A549 (cell line): ENCODE measurements around the gene NSUN4. TPM values are rescaled to one million over a fixed set of nuclear protein-coding genes. Genes with fewer than 3 reads are reported as not detected.
A peak's percentile ranks its signal among the peaks of the same experiment; 100 is the strongest.
"Not testable (repeated sequence)": the region's sequence is repeated elsewhere in the genome, so short reads cannot be mapped to it uniquely, and the experiment has no call there.

Experiments used
- ATAC-seq, 2 experiments: fragments of 200-7000 bp in 1 of 2; fragments of >200 bp in 1 of 2; cut with Nextera tagmentation in 1 of 2; cut with Tn5 transposase in 1 of 2; 3 replicates each; pipeline versions ENCODE4 v1.8.0 to v1.9.1; 2018 to 2020; ENCODE audit warnings: mild to moderate bottlenecking in 1 of 2, moderate library complexity in 1 of 2
- CTCF ChIA-PET: fragments of 300-600 bp; sonication (Branson Sonifier 250); formaldehyde crosslinking; extraction: SDS; loops from one replicate; lab custom pipeline; 2021; ENCODE audit warnings: antibody characterized with exemption, inconsistent platforms; lab: Yijun Ruan, JAX
- POLR2A ChIA-PET: fragments of 350-600 bp; formaldehyde crosslinking; extraction: SDS; loops from one replicate; lab custom pipeline; 2021; ENCODE audit warnings: antibody characterized with exemption, inconsistent platforms; lab: Yijun Ruan, JAX
- DNase-seq, 2 experiments: peaks; one replicate each; pipeline versions ENCODE4 v3.0.0 to v3.0.0-alpha.2; 2011 to 2016; ENCODE audit warnings: low read depth in 1 of 2, low spot score in 1 of 2
- FAIRE-seq: peaks from 2 replicates; lab custom pipeline; 2011; peaks lifted over from hg19 to GRCh38; lab: Jason Lieb, UNC
- H3K27ac ChIP-seq, 2 experiments: fragments of >200 bp; sonication (Bioruptor Twin); formaldehyde crosslinking; 3 replicates each; pipeline ENCODE4 v1.5.1; 2016 to 2017
- H3K4me1 ChIP-seq: fragments of >200 bp; sonication (Bioruptor Twin); formaldehyde crosslinking; 3 replicates; pipeline ENCODE4 v1.6.1; 2016
- H3K4me2 ChIP-seq: fragments of >200 bp; sonication (Bioruptor Twin); formaldehyde crosslinking; 3 replicates; pipeline ENCODE4 v1.6.1; 2016
- H3K4me3 ChIP-seq: fragments of >200 bp; sonication (Bioruptor Twin); formaldehyde crosslinking; 3 replicates; pipeline ENCODE4 v1.5.1; 2016
- H3K9me3 ChIP-seq: fragments of >200 bp; sonication (Bioruptor Twin); formaldehyde crosslinking; 3 replicates; pipeline ENCODE4 v1.6.1; 2016
- BHLHE40 ChIP-seq: IDR thresholded peaks from 2 replicates; pipeline ENCODE4 v1.6.1; 2012; ENCODE audit warnings: low read depth, low read length, inconsistent platforms
- CEBPB ChIP-seq, 2 experiments: fragments of >200 bp in 1 of 2; sonication (Bioruptor Twin) in 1 of 2; formaldehyde crosslinking in 1 of 2; IDR thresholded peaks; 2 replicates each; pipeline ENCODE4 v1.6.1; 2012 to 2016
- CHD2 ChIP-seq: fragments of 150-350 bp; IDR thresholded peaks from 2 replicates; pipeline ENCODE4 v1.6.1; 2014; ENCODE audit warnings: low read length; ENCODE audit not compliant: partially characterized antibody
- EHMT2 ChIP-seq: fragments of 200-600 bp; sonication (generic); IDR thresholded peaks from 2 replicates; pipeline ENCODE4 v1.6.1; 2016; ENCODE audit warnings: antibody characterized with exemption, low read depth, mild to moderate bottlenecking, moderate library complexity
- EP300 ChIP-seq, 2 experiments: fragments of >200 bp; sonication (Bioruptor Twin); formaldehyde crosslinking; IDR thresholded peaks; 2 replicates in 1 of 2; 3 replicates in 1 of 2; pipeline ENCODE4 v1.6.1; 2016 to 2017
- ESRRA ChIP-seq: fragments of 150-350 bp; IDR thresholded peaks from 2 replicates; pipeline ENCODE4 v1.6.1; 2014; ENCODE audit warnings: mild to moderate bottlenecking, low read length, borderline replicate concordance
- FOSB ChIP-seq: fragments of 250-450 bp; sonication (Bioruptor Pico); IDR thresholded peaks from 2 replicates; pipeline ENCODE4 v1.5.0; 2020; ENCODE audit warnings: mild to moderate bottlenecking, moderate library complexity
- FOSL2 ChIP-seq, 2 experiments: fragments of 450-650 bp in 1 of 2; fragments of >200 bp in 1 of 2; sonication (Bioruptor Twin) in 1 of 2; formaldehyde crosslinking; IDR thresholded peaks; 2 replicates each; pipeline versions ENCODE4 v1.5.0 to v1.6.1; 2016 to 2020; ENCODE audit warnings: mild to moderate bottlenecking in 1 of 2, moderate library complexity in 1 of 2
- FOXS1 ChIP-seq: fragments of 250-450 bp; sonication (Bioruptor Pico); IDR thresholded peaks from 2 replicates; pipeline ENCODE4 v1.5.0; 2020; ENCODE audit warnings: mild to moderate bottlenecking, moderate library complexity
- HDAC2 ChIP-seq: fragments of 200-600 bp; sonication (generic); IDR thresholded peaks from 2 replicates; pipeline ENCODE4 v1.6.1; 2016
- JUN ChIP-seq, 2 experiments: fragments of >200 bp; sonication (Bioruptor Twin); formaldehyde crosslinking; IDR thresholded peaks; 2 replicates in 1 of 2; 3 replicates in 1 of 2; pipeline ENCODE4 v1.6.1; 2016 to 2017
- KDM1A ChIP-seq: fragments of 200-600 bp; sonication (generic); IDR thresholded peaks from 2 replicates; pipeline ENCODE4 v1.6.1; 2016; ENCODE audit warnings: low read depth, mild to moderate bottlenecking
- POLR2A ChIP-seq: IDR thresholded peaks from 2 replicates; pipeline ENCODE4 v1.6.1; 2012; ENCODE audit warnings: mild to moderate bottlenecking, low read length
- RFX5 ChIP-seq: fragments of 450-650 bp; IDR thresholded peaks from 2 replicates; pipeline ENCODE4 v1.7.1; 2014; ENCODE audit warnings: antibody characterized with exemption, mild to moderate bottlenecking, moderate library complexity
- RNF2 ChIP-seq: fragments of 200-600 bp; sonication (generic); IDR thresholded peaks from 2 replicates; pipeline ENCODE4 v1.6.1; 2016; ENCODE audit warnings: low read depth, mild to moderate bottlenecking, antibody characterized with exemption, moderate library complexity, borderline replicate concordance
- WGBS: methylation state at CpG from one replicate; pipeline ENCODE4 v1.1.6; 2017; ENCODE audit errors: missing lambda C conversion rate; 5-methylcytosine and 5-hydroxymethylcytosine counted together
- polyA plus RNA-seq, 4 experiments: library from polyadenylated mRNA; depleted of rRNA in 3 of 4; stranded (reverse); fragments of >200 nt; fragmentation: RNase III in 1 of 4; extraction: RNeasy Plus Mini Kit Qiagen cat#74134 plus additional on column Dnase treatment in 1 of 4; gene quantifications; 2 replicates in 3 of 4; 3 replicates in 1 of 4; pipeline ENCODE4 v1.2.3, GENCODE V29; 2011 to 2017

Gene NSUN4
- polyA plus RNA-seq, 2 of the 4 experiments (the other 2 are of a cell fraction) = 11.7 to 23.3 TPM

DNA sequence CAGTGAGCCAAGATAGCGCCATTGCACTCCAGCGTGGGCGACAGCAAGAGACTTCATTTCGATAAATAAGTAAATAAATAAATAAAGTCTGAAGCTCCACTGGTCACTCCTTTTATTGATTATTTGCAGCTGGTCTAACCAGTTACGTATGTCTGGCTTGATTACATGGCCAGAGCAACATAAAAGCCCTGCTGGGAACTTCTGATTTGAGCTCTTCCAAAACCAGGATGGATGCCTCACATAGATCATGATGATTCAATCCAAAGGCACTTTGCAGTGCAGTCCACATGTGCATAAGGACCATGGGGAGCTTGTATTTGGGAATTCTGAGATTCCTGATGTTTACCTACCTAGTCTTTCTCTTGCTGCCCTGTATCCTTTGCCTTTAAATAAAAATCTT lies 24.0 kb downstream of the NSUN4 start:
- ChIA-PET POLR2A (no interaction called here), CTCF (no interaction called here)
- FAIRE-seq (no peak), DNase-seq (no peak), ATAC-seq (no peak)
- WGBS = 97% methylated on average over 5 of the region's 5 CpGs
- Histone ChIP-seq H3K27ac (no peak overlapping the region), H3K4me3 (no peak overlapping the region), H3K4me1 (no peaks in the 10 kb centered on the region), H3K9me3 (no peaks in the 10 kb centered on the region), H3K4me2 (no peak overlapping the region)
- TF ChIP-seq RFX5 = no peak
- TF ChIP-seq CHD2 = no peak
- TF ChIP-seq FOXS1 (CRISPR knock-in tag) = no peak

DNA sequence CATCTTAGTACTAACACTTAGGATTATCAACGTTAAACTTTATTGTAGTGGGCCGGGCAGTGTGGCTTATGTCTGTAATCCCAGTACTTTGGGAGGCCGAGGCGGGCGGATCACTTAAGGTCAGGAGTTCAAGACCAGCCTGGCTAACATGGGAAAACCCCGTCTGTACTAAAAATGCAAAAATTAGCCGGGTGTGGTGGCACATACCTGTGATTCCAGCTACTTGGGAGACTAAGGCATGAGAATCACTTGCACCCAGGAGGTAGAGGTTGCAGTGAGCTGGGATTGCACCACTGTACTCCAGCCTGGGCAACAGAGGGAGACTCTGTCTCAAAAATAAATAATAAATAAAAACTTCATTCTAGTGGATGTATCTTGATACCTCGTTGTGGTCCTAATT lies 25.2 kb downstream of the NSUN4 start:
- FAIRE-seq, ATAC-seq, POLR2A ChIA-PET, H3K4me1 ChIP-seq, H3K4me3 ChIP-seq, DNase-seq, H3K27ac ChIP-seq, H3K4me2 ChIP-seq, H3K9me3 ChIP-seq: not testable (repeated sequence)
- CTCF ChIA-PET = interaction anchor here (1.0 kb wide), 1 partner anchor 167 kb away, joined by 3 read pairs; no protein-coding TSS in a partner anchor
- WGBS = 93% methylated on average over 6 of the region's 8 CpGs

DNA sequence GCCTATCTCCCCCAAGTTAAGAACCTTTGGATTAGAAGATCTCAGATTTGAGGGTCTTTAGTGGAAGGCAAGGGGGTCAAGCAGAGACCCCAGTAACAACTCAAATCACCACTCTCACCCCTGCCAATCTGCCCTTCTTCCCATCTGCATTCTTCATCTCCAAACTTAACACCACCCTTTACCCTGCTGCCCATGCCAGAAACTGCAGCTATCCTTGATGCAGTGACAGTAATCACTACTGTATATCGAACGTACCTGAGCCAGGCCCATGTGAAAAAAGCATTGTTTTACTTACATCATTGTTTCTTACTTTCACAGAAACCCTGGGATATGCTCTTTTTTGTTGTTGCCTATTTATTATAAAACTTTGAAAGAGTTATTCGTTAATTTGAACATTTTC lies 26.5 kb downstream of the NSUN4 start:
- TF ChIP-seq EHMT2 = no peak
- no peak for TF ChIP-seq CEBPB (IDR thresholded peaks at IDR 0.05)
- TF ChIP-seq BHLHE40 = no peak
- TF ChIP-seq POLR2A = no peak
- TF ChIP-seq JUN (IDR thresholded peaks at IDR 0.05) = no peak
- no peak for TF ChIP-seq HDAC2
- TF ChIP-seq, all 56 proteins: peak for 0
- CTCF ChIA-PET = interaction anchor here (0.7 kb wide), 1 partner anchor 39 kb away, joined by 3 read pairs; no protein-coding TSS in a partner anchor
- POLR2A ChIA-PET = no interaction called here
- Histone ChIP-seq H3K4me1 (no peaks in the 10 kb centered on the region), H3K9me3 (no peaks in the 10 kb centered on the region), H3K4me3 (no peak overlapping the region), H3K27ac (no peak overlapping the region), H3K4me2 (no peak overlapping the region)
- WGBS = 85% methylated on average over 3 of the region's 3 CpGs
- peak in 1 of 2 experiments; percentile 67; a peak in 3 of 6 replicates for ATAC-seq
- DNase-seq = no peak
- FAIRE-seq = no peak

DNA sequence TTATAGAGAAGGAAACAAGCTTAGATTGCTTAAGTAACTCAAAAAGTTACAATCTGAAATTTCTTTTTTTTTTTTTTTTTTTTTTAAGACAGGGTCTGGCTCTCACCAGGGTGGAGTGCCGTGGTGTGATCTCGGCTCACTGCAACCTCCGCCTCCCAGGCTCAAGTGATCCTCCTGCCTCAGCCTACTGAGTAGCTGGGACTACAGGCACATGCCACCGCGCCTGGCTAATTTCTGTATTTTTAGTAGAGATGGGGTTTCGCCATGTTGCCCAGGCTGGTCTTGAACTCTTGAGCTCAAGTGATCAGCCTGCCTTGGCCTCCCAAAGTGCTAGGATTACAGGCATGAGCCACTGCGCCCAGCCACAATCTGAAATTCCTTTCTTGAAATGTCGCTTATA lies 27.1 kb downstream of the NSUN4 start:
- H3K4me3 ChIP-seq, FAIRE-seq, H3K9me3 ChIP-seq, H3K4me2 ChIP-seq, ATAC-seq, H3K4me1 ChIP-seq, POLR2A ChIA-PET, DNase-seq, H3K27ac ChIP-seq: not testable (repeated sequence)
- CTCF ChIA-PET = interaction anchor here (0.7 to 1.0 kb wide), 2 partner anchors 27 to 39 kb away, joined by 3 read pairs; partner anchors contain the start of gene NSUN4
- 96% methylated on average over 8 of the region's 8 CpGs for WGBS

DNA sequence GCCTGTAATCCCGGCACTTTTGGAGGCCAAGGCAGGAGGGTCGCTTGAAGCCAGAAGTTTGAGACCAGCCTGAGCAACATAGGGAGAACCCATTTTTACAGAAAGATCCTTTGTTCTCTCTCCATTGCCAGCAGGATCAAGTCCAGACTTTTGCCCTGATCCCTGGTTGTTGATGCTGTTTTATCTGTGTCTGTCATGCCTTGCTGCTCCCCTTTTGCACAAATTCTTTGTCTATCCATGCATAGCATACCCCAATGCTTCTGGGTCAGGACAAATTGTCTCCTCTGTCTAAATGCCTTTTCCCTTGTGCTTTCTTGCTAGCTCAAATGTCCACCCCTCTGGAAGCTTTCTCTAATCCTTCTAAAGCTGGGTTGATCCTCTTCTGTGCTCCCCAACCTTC lies 28.2 kb downstream of the NSUN4 start:
- no peak for ATAC-seq
- Histone ChIP-seq H3K27ac (no peak overlapping the region), H3K9me3 (no peaks in the 10 kb centered on the region), H3K4me1 (no peaks in the 10 kb centered on the region), H3K4me3 (no peak overlapping the region)
- CTCF ChIA-PET = interaction anchor here (0.8 kb wide), 1 partner anchor 11 kb away, joined by 3 read pairs; no protein-coding TSS in a partner anchor
- WGBS = 93% methylated on average over 2 of the region's 2 CpGs
- no peak for TF ChIP-seq FOSB
- TF ChIP-seq ESRRA = no peak
- TF ChIP-seq FOSL2 (IDR thresholded peaks at IDR 0.05) = no peak
- TF ChIP-seq FOSL2 (CRISPR knock-in tag; IDR thresholded peaks at IDR 0.05) = no peak
- no peak for TF ChIP-seq EP300 (IDR thresholded peaks at IDR 0.05)
- TF ChIP-seq KDM1A = no peak
- TF ChIP-seq RNF2 = no peak
- no peak for TF ChIP-seq RFX5
- TF ChIP-seq, all 56 proteins: peak for 0
- POLR2A ChIA-PET = no interaction called here
- H3K4me2 ChIP-seq = no peak overlapping the region
- FAIRE-seq (no peak), DNase-seq (no peak)
